Stimulated activated CD4-positive, alpha-beta T cell treated with anti-CD3 and anti-CD28 coated beads, Interleukin-12 subunit alpha, Interleukin-12 subunit beta, amount 100 ng/mL, for 4 hours (primary cell): ENCODE data around the gene PHACTR3.

Source experiments
- DNase-seq: peaks from one replicate; pipeline ENCODE4 v3.0.0-alpha.2; 2020

PHACTR3 gene

DNA sequence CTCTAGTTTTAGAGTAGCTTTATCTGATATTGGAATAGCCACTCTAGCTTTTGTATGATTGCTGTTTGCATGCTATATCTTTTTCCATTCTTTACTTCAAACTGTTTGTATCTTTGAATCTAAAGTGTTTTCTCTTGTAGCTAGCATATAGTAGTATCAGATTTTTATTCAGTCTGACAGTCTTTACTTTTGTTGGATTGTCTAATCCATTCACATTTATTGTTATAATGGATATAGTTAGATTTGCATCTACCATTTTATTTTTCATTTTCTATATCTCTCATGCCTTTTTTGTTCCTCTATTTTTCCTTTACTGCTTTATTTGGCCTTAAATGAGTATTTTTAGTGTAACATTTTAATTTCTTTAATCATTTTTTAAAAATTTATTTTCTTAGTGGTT is 52.1 kb downstream of the PHACTR3 start:
- no peak for DNase-seq

DNA sequence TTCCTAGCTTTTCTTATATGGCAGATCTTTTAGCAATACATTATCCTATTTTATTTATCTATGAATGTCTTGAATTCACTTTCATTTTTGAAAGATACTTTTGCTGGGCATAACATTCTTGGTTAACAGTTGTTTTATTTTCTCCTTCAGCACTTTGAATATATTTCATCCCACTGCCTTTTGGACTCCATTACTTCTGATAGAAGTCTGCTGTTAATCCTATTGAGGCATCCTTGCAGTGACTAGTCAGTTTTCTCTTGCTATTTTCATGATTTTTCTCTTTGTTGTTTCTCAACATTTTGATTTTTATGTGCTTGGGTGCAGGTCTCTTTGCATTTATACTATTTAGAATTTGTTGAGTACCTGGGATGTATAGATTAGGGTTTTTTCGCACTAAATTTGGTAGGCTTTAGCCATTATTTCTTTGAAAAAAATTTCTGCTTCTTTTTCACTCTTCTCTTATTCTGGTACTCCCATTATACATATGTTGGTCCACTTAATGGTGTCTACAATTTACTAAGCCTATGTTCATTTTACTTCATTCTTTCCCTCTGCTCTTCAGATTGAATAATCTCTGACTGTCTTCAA is 53.2 kb downstream of the PHACTR3 start:
- DNase-seq, result no peak

DNA sequence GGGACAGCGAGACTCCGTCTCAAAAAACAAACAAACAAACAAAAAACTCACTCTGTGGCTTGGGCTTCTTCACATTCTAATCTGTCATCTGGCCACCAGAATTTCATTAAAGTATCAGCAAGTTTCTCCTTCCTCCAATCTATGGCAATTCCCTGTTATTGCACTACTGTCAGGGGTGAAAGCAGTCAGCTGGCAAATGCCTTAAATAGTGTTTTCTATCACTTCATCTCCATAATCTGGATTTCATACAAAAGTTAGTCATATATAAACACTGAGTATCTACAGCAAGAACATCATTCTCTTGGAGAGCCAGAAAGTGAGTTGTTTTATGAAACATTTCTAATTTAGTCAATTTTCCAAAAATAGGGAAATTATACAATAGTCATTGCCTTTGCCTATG is 56.1 kb downstream of the PHACTR3 start:
- DNase-seq, result no peak

DNA sequence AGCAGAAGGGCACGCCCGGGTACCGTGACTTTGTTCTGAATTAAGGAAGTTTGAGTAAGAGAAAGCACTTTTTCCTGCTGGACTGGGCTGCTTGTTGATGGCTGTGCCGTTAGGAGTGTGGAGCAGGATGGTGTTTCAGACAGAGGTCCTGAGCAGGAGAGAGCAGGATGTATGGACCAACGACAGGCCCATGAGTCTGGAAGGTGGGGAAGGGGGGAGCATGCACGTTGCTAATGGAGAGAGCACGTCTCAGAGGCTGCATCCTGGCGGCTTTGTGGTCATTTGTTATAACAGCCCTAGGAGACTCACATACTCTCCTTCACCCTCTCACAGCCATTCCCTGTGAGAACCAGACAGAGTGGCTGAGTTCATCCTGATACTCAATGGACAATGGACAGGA is 56.8 kb downstream of the PHACTR3 start:
- no peak for DNase-seq

DNA sequence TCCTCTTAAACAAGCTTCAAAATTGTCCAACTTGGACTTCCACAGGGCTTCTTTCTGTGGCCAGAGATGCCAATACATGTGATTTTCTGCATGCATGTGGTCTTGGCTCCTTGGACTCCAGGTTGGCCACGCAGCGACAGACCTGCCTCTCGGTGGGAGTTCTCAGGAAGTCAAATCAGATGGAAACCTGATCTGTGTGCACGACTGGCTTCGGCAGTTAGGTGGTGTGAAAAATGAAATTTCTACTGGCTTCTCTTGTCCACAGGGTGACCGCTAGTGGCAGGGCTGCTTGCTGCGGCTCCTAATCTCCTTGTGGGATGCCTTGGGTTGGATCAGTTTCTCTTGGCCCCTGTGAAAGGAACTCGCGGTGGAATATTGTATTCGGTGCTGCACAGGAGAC is 57.3 kb downstream of the PHACTR3 start:
- no peak for DNase-seq

DNA sequence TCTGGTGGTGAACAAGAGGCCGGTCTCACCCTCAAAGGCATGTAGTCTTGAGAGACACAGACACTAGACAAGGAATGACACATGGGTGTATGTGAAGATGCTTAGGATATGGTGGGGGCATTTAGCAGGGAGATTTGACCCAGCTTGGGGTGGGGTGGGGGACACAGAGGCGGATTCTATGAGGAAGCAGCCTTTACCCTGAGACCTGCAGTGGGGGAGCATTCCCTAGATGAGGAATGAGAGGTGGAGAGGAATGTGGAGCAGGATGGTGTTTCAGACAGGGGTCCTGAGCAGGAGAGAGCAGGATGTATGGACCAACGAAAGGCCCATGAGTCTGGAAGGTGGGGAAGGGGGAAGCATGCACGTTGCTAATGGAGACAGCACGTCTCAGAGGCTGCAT is 57.8 kb downstream of the PHACTR3 start:
- DNase-seq, result no peak

DNA sequence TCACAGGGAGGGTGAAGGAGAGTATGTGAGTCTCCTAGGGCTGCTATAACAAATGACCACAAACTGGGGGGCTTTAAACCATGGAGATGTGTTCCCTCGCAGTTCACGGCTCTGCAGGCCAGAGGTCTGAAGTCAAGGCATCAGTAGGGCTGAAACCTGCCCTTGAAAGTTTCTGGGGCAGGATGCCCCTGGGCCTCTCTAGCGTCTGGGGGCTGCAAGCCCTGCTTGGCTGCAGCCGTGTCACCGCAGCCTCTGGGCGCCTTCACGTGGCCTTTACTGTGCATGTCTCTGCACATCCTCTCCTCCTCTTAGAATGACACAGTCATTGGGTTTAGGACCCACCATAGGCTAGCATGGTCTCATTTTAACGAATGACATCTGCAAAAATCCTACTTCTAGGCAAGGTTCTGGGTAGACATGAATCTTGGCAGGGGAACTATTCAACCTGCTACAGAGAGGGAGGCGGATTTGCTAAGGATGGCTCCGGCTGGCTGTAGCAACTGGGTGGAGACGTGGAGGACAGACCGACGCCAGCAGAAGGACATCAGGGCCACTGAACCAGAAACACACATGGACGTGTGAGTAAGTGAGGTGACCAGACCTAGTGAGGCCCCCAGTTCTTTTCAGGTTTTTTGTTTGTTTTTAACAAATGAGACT is 58.6 kb downstream of the PHACTR3 start:
- DNase-seq, result no peak

DNA sequence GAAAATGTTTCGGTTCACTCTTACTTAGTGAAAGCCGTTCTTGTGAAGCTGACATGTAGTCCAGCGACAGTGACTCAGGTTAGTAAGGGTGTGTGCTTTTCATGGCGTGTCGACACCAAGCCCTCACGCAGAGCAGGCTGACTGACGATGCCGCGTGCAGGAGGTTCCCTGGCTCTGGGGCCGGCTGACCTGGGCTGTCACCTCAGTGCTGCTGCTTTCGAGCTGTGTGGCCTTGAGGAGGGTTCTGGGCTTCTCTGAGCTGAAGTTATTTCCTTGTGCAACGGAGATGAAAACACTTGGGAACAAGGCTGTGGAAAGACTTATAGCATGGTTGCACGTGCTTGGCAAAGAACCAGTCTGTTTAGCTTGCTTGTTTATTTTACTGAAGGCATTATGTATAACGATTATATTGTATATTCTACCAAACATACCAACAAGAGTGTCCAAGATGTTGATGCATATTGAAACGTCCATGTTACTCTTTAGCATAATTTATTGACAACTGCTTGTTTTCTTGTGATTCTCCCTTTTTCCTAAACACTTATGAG is 59.2 kb downstream of the PHACTR3 start:
- DNase-seq, result no peak

DNA sequence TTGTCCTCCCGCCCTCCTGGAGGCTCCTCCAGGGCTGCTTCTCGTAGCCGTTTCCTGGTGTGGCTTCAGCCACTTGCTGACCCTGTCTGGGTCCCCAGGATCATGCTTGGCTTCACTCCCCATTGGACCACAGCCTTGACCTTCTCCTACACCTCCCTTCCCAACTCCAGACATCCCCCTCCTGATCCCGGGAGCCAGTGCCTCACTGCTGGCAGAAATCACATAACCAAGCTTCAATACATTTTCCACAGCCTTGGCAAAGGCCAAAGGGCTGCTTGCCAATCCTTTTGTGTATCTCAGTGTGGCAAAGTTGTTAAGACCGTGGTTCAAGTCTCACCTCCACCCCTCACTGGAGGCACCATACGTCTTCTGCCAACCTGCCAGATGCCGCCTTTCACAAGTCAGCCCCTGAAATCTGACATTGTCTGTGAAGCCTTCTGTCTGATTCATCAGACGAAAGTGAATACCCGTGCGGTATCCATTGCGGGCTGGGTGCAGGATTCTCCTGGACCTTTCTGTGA is 60.1 kb downstream of the PHACTR3 start:
- no peak for DNase-seq

DNA sequence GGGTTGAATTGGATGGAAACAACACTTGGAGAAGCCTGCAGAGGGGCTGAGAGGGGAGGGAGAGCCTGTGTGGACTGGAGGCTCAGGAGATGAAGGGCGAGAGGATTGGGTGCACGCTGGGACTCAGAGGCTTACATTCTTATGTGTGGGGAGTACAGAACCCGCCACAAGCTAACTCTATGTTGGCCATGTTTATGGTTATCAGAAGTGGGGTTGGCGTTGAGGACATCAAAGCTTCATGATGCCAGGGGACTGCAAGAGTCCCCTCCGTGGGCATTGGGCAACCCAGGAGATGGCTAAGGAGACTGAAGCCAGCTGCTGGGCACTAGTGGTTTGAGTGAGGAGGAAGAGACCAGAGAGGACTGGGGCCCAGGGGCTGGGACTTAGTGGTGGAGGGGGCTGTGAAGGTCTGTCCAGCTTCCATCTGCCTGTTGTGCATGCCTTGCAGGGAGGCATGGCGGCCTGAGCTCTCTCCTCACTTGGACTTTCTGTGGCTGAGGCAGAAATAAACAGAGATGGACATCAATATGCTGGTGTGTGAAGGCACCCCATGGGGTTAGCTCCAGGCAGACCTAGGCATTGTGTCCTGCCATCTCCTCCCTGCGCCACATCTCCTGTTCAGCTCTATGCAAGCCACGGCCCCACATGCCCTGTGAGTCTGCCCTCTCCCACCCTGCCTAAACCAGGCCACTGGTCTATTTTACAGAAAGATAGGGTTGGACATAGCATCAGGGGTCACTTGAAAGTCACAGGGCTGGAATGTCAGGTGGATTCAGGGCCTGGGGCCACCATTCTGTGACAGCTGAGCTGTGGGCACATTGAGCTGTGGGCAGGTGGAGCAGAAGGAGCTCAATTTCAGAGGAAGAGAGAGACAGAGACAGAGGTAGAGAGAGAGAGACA is 61.6 kb downstream of the PHACTR3 start:
- no peak for DNase-seq

DNA sequence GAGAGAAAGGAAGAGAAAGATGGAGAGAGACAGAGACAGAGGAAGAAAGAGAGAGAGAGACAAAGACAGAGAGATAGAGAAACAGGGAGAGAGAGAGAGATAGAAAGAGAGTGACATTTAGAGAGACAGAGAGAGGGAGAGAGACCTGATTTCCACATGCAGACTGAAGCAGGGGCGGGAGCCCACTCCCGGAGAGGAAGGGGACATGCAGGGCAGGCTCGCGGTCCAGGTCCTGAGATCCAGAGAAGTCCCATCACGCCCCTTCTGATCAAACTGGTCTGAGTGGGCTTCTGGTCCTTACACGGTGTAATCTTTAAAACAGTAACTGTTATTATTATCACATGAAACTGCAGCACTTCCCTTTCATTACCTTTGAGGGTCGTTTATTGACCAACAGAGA is 62.2 kb downstream of the PHACTR3 start:
- DNase-seq, result no peak

DNA sequence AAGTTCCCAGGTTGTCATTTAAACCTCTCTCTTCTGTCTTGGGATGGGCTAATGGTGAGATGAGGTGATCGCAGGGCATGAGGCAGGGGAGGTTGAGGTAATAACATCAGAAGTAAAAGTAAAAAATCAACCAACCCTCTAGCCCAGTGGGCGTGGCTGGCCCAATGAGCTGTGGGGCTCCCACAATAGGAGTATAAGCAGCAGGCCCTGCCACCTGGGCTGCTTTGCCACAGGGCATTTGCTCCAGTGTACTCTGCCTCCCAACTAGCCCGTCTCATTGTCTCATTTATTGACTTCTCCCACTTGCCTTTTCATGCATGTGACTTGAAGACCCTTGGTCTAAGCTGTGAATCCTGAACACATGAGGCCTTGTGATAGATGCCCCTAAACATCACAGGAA is 62.8 kb downstream of the PHACTR3 start:
- no peak for DNase-seq

DNA sequence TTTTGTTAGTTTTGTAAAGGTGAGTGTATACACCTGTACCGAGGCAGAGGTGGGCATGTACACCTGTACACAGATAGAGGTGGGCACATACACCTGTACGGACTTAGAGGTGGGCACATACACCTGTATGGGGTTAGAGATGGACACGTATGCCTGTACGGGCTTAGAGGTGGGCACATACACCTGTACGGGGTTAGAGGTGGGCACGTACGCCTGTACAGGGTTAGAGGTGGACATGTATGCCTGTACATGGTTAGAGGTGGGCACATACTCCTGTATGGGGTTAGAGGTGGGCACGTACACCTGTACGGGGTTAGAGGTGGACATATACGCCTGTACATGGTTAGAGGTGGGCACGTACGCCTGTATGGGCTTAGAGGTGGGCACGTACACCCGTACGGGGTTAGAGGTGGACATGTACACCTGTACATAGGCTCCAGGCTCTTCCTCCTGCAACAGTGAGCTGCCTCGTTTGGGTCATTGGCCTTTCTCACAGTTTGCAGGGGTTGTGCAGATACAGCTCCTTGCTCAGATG is 63.7 kb downstream of the PHACTR3 start:
- no peak for DNase-seq

DNA sequence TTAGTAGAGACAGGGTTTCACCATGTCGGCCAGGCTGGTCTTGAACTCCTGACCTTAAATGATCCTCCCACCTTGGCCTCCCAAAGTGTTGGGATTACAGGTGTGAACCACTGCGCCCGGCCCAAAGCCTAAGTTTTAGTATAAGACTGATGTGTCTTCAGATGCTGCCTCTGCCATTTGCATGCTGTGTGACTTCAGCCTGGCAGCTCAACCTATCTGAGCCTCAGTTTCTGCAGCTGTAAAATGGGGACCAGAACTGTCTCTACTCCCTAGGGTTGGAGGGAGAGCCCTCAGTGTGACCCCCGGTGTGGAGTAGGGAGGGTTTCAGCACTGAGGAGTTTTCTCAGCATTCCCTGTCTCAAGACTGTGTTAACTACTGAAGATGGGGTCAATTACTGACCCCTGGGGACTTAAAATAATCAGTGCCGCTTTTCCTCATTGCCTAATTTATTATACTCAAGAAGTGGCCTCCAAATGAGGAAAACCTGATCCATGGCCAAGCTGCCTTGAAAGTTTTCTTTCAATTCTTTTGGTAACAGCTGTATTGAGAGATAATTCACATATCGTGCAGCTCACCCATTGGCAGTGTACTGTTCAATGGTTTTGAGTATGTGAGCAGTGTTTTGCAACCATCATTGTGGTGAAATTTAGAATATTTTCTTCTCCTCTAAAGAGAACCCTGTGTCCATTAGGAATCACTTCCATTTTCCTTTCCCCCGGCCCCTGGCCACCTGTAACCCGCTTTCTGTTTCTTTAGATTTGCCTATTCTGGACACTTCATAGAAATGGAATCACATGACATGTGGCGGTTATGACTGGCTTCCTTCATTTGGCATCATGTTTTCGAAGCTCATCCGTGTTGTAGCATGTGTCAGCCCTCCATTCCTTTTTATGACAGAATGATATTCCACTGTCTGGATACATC is 64.8 kb downstream of the PHACTR3 start:
- DNase-seq, result no peak

DNA sequence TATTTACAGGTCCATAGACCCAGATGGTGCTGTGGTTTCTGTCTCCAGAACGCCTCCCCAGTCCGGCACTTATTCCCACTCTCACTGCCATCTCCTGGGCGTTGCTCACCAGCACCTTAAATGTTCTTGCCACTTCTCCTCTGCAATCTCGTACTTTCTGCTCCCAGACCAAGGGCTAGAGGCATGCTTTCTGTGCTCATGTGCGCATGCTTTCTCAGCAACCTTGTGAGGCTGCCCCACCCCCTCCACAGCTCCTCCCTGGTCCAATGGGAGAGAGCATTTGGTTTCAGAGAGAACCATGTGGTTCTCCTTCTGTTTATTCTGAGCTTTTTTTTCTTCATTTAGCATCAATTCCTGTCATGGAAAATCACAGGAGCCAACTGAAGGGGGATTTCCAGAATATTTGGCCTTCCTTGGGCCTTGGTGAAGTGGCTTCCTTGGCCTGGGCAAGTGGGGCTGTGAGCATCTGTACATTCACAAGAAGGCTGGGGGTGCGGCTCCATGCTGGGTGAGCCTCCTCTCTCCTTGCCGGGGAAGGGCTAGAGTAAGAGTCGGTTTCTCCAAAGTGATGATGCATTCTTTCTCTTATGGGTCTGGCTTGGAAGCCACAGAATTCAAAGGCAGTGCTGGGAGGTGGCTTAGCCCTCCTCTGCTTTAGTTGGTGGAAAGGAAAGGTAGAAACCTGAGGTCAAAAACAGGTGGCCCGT is 66.6 kb downstream of the PHACTR3 start:
- no peak for DNase-seq

DNA sequence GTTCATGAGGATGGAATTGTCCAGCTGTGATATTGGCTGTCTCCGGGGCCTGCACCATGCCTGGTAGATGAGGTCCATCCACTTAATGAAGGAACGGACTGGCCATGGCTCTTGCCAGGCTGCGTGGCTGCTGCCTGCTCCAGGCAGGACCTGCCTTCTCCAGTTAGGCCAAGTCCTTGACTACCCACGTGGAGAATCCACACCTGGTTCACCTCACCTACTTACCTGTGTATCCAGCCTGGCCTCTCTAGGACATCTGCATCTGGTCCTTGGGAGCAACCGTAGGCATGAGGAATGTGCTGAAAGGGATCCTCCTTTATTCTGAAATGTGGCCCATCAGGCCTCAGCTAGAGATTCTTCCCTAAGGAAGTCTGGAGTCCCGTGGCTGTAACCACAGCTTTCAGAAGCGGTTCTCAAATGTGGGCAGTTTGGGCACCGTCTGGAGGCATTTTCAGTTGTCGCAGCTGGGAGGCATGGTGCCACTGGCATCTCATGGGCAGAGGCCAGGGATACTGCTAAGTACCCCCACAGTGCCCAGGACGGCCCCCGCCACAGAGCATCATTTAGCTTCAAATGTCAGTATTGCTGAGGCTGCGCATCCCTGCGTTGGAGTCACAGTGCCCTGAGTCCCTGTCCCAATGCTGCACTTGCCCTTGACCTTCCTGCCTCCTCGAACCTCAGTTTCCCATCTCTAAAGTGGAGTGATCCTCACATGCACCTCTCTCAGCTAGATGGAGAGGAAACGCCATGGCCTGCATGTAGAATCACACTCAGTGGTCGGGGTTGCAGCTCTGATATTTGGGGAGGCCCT is 67.5 kb downstream of the PHACTR3 start:
- no peak for DNase-seq

DNA sequence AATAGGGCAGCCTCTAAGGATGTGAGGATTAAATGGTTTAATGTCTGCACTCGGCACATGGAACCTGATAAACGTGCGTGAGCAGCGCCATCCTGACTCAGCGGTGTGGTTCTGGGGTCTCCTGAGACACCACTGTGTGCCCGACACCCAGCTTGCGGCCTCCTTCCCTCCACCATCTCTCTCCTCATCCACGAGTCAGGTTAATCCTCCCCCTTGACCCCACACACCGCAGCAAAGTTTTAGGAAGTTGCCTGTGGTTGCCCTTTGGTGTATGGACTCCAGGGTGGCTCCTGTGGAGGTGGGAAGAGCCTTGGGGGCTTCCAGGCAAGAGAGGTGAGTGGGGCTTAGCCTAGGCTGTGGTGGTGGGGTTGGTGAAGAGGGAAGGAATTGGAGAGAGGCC is 68.2 kb downstream of the PHACTR3 start:
- DNase-seq, result no peak

DNA sequence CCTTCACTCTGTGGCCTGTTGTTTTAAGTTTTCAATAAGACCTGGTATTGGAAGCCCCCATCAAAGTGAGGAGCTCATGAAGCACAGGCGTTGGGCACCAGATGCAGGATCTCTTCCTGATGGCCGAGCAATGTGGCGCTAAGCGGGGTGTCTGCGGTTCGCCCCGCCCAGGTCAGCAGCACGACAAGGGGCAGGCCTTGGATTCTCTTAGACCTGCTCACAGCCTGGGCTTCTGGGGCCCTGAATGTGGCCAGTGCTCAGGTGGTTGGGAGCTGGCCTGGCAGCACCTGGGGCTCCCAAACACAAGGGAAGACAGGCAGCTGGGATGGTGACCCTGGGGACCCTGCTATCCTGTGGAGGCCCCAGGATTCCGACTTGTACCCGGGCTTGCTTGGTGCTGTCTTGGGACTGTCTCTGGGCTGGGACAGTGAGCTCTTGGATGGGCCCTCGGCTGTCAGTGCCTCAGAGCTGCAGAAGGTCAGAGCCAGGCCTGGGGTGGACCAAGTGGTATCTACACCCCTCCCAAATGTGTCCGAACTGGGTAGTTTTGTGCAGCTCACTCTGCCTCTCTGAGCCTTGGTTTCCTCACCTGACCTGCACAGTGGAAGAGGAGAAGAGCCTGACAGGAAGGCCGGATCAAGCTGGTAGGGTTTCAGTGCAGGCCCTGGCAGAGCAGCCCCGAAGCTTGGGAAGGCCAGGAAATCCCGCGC is 69.1 kb downstream of the PHACTR3 start:
- DNase-seq, result no peak

DNA sequence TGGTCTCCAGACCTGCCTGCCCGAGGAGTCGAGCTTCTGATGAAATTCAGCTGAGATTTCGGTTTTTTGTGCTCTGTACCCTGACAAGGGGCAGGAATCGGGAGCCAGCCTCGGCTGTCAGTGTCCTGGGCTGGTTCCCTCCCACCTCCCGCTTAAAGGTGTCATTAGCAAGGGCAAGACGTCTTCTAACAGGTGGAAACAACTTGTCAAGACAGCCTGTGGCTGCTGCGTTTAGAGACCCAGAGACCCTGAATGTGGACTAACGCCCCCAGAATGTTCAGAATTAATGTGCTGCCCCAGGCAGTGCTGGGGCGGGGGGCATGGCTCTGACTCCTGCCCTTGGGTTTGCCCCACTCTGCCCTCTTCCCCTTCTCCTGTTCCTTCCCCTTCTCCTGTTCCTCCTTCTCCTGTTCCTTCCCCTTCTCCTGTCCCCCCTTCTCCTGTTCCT is 69.7 kb downstream of the PHACTR3 start:
- DNase-seq, result no peak
